NCI-H446 (cell line): ENCODE measurements around the gene MCU.
"Not testable (repeated sequence)": the region's sequence is repeated elsewhere in the genome, so short reads cannot be mapped to it uniquely, and the experiment has no call there.

Experiments
- DNase-seq, 2 experiments: peaks; one replicate each; lab custom pipeline; 2025; lab: John Stamatoyannopoulos, UW

The MCU gene

GRCh38 chr10:72899545-72899944 lies 207.6 kb downstream of the MCU start:
- no peak for DNase-seq

GRCh38 chr10:72903941-72904446 lies 212.1 kb downstream of the MCU start:
- DNase-seq: not testable (repeated sequence)

- no peak for DNase-seq
Observed at GRCh38 chr10:72904806-72905205, 212.9 kb downstream of the MCU start.

- DNase-seq: no peak
Observed at GRCh38 chr10:72906446-72906845, 214.5 kb downstream of the MCU start.

GRCh38 chr10:72910705-72911104 lies 218.8 kb downstream of the MCU start:
- no peak for DNase-seq

- no peak for DNase-seq
Observed at GRCh38 chr10:72911758-72912157, 219.8 kb downstream of the MCU start.

GRCh38 chr10:72912736-72913135 lies 220.8 kb downstream of the MCU start:
- DNase-seq: no peak

GRCh38 chr10:72913287-72913686 lies 221.3 kb downstream of the MCU start:
- DNase-seq: no peak

GRCh38 chr10:72917201-72917600 lies 225.3 kb downstream of the MCU start:
- DNase-seq: not testable (repeated sequence)

GRCh38 chr10:72917803-72918332 lies 225.9 kb downstream of the MCU start:
- DNase-seq: not testable (repeated sequence)

- DNase-seq: no peak
Observed at GRCh38 chr10:72918352-72918751, 226.4 kb downstream of the MCU start.

- DNase-seq: not testable (repeated sequence)
Observed at GRCh38 chr10:72921147-72921683, 229.3 kb downstream of the MCU start.

GRCh38 chr10:72924351-72924750 lies 232.4 kb downstream of the MCU start:
- no peak for DNase-seq

GRCh38 chr10:72925951-72926465 lies 234.1 kb downstream of the MCU start:
- no peak for DNase-seq

GRCh38 chr10:72927485-72927884 lies 235.5 kb downstream of the MCU start:
- no peak for DNase-seq

GRCh38 chr10:72928798-72929197 lies 236.9 kb downstream of the MCU start:
- no peak for DNase-seq

GRCh38 chr10:72930276-72930675 lies 238.3 kb downstream of the MCU start:
- no peak for DNase-seq

GRCh38 chr10:72932259-72933015 lies 240.5 kb downstream of the MCU start:
- DNase-seq: no peak

GRCh38 chr10:72935361-72935760 lies 243.4 kb downstream of the MCU start:
- DNase-seq: no peak
